H9 (cell line): ENCODE results near the gene NID1. TPM values are rescaled to one million over a fixed set of nuclear protein-coding genes. Genes with fewer than 3 reads are reported as not detected.

Experiments used
- DNase-seq: peaks from one replicate; pipeline ENCODE4 v3.0.0-alpha.2; 2017
- H2AFZ ChIP-seq: one replicate; pipeline ENCODE4 v1.6.1; 2013; ENCODE audit warnings: mild to moderate bottlenecking, low read length, control low read depth, moderate library complexity
- H2AK5ac ChIP-seq: 2 replicates; pipeline ENCODE4 v1.6.1; 2013; ENCODE audit warnings: low read length, control low read depth, mixed read lengths; ENCODE audit not compliant: insufficient read length
- H2BK120ac ChIP-seq: one replicate; pipeline ENCODE4 v1.6.1; 2013; ENCODE audit warnings: low read depth, mild to moderate bottlenecking, low read length, control low read depth, inconsistent platforms; ENCODE audit not compliant: poor library complexity, severe bottlenecking
- H2BK12ac ChIP-seq: 2 replicates; pipeline ENCODE4 v1.6.1; 2013; ENCODE audit warnings: low read length, control low read depth, mixed read lengths, low read depth; ENCODE audit not compliant: insufficient read length
- H2BK15ac ChIP-seq: 2 replicates; pipeline ENCODE4 v1.6.1; 2013; ENCODE audit warnings: low read depth, low read length, control low read depth
- H2BK20ac ChIP-seq: one replicate; pipeline ENCODE4 v1.6.1; 2013; ENCODE audit warnings: low read depth, mild to moderate bottlenecking, low read length, control low read depth, inconsistent platforms; ENCODE audit not compliant: poor library complexity, severe bottlenecking
- H2BK5ac ChIP-seq: 2 replicates; pipeline ENCODE4 v1.6.1; 2013; ENCODE audit warnings: low read length, control low read depth, mixed read lengths; ENCODE audit not compliant: insufficient read length
- H3K14ac ChIP-seq: 2 replicates; pipeline ENCODE4 v1.6.1; 2013; ENCODE audit warnings: low read length, control low read depth; ENCODE audit not compliant: insufficient read depth
- H3K18ac ChIP-seq: 2 replicates; pipeline ENCODE4 v1.6.1; 2013; ENCODE audit warnings: low read depth, mild to moderate bottlenecking, mixed read lengths, low read length, control low read depth; ENCODE audit not compliant: insufficient read length
- H3K23ac ChIP-seq: 2 replicates; pipeline ENCODE4 v1.6.1; 2013; ENCODE audit warnings: low read length, control low read depth, mixed read lengths, low read depth; ENCODE audit not compliant: insufficient read length
- H3K23me2 ChIP-seq: 2 replicates; pipeline ENCODE4 v1.6.1; 2013; ENCODE audit warnings: low read depth, mild to moderate bottlenecking, mixed read lengths, low read length, control low read depth; ENCODE audit not compliant: insufficient read length, poor library complexity, severe bottlenecking
- H3K27ac ChIP-seq: 2 replicates; pipeline ENCODE4 v1.5.1; 2013; ENCODE audit warnings: low read length, control low read depth, mixed read lengths, low read depth; ENCODE audit not compliant: insufficient read length
- H3K27me3 ChIP-seq: 2 replicates; pipeline ENCODE4 v1.6.1; 2013; ENCODE audit warnings: low read length, control low read depth, inconsistent platforms; ENCODE audit not compliant: insufficient read depth
- H3K4ac ChIP-seq: 2 replicates; pipeline ENCODE4 v1.6.1; 2013; ENCODE audit warnings: low read depth, mild to moderate bottlenecking, control low read depth, inconsistent platforms, low read length, moderate library complexity
- H3K4me1 ChIP-seq: 2 replicates; pipeline ENCODE4 v1.6.1; 2013; ENCODE audit warnings: low read length, control low read depth, inconsistent platforms; ENCODE audit not compliant: insufficient read depth
- H3K4me2 ChIP-seq: 2 replicates; pipeline ENCODE4 v1.6.1; 2013; ENCODE audit warnings: low read length, control low read depth, mixed read lengths; ENCODE audit not compliant: insufficient read length, insufficient read depth
- H3K56ac ChIP-seq: 2 replicates; pipeline ENCODE4 v1.6.1; 2013; ENCODE audit warnings: low read depth, mild to moderate bottlenecking, mixed read lengths, low read length, control low read depth; ENCODE audit not compliant: insufficient read length
- H3K79me1 ChIP-seq: 2 replicates; pipeline ENCODE4 v1.6.1; 2013; ENCODE audit warnings: low read depth, mild to moderate bottlenecking, moderate library complexity, low read length, control low read depth, inconsistent platforms; ENCODE audit not compliant: insufficient read depth, poor library complexity, severe bottlenecking
- H3K79me2 ChIP-seq: 2 replicates; pipeline ENCODE4 v1.6.1; 2013; ENCODE audit warnings: low read length, control low read depth, inconsistent platforms; ENCODE audit not compliant: insufficient read depth
- H3K9ac ChIP-seq: 2 replicates; pipeline ENCODE4 v1.6.1; 2013; ENCODE audit warnings: low read length, control low read depth, mixed read lengths; ENCODE audit not compliant: insufficient read length; ENCODE audit errors: extremely low read depth
- H3K9me3 ChIP-seq: one replicate; pipeline ENCODE4 v1.6.1; 2013; ENCODE audit warnings: low read depth, low read length, inconsistent platforms; ENCODE audit not compliant: control insufficient read depth
- H3T11ph ChIP-seq: one replicate; pipeline ENCODE4 v1.6.1; 2013; ENCODE audit warnings: mild to moderate bottlenecking, low read length, control low read depth, inconsistent platforms
- H4K20me1 ChIP-seq: one replicate; pipeline ENCODE4 v1.6.1; 2013; ENCODE audit not compliant: control insufficient read depth, insufficient read length, insufficient read depth
- H4K5ac ChIP-seq: 2 replicates; pipeline ENCODE4 v1.6.1; 2013; ENCODE audit warnings: low read depth, mild to moderate bottlenecking, mixed read lengths, low read length, control low read depth; ENCODE audit not compliant: insufficient read length
- H4K8ac ChIP-seq: replicated peaks from 2 replicates; pipeline ENCODE4 v1.6.1; 2013; ENCODE audit warnings: low read length, control low read depth, mixed read lengths, low read depth; ENCODE audit not compliant: insufficient read length
- H4K91ac ChIP-seq: 2 replicates; pipeline ENCODE4 v1.6.1; 2013; ENCODE audit warnings: low read depth, mild to moderate bottlenecking, moderate library complexity, mixed read lengths, low read length, control low read depth; ENCODE audit not compliant: insufficient read length
- H3K27ac Mint-ChIP-seq, 3 experiments: 2 replicates in 2 of 3; 3 replicates in 1 of 3; pipeline ENCODE4 v1.8.0; 2020 to 2021; ENCODE audit warnings: mixed read lengths in 3 of 3, mild to moderate bottlenecking in 1 of 3, moderate library complexity in 1 of 3
- H3K27me3 Mint-ChIP-seq: 2 replicates; pipeline ENCODE4 v1.8.0; 2021; ENCODE audit warnings: low read depth, mild to moderate bottlenecking, moderate library complexity, mixed read lengths
- H3K36me3 Mint-ChIP-seq, 3 experiments: 2 replicates in 2 of 3; 3 replicates in 1 of 3; pipeline ENCODE4 v1.8.0; 2020 to 2021; ENCODE audit warnings: low read depth in 3 of 3, mixed read lengths in 3 of 3; ENCODE audit not compliant: insufficient read depth in 1 of 3
- H3K4me1 Mint-ChIP-seq, 2 experiments: 2 replicates each; pipeline ENCODE4 v1.8.0; 2020; ENCODE audit warnings: mixed read lengths in 2 of 2
- H3K4me3 Mint-ChIP-seq, 2 experiments: 2 replicates in 1 of 2; 3 replicates in 1 of 2; pipeline ENCODE4 v1.8.0; 2020 to 2021; ENCODE audit warnings: mild to moderate bottlenecking in 2 of 2, mixed read lengths in 2 of 2, moderate library complexity in 1 of 2
- H3K9me3 Mint-ChIP-seq, 2 experiments: 2 replicates in 1 of 2; 3 replicates in 1 of 2; pipeline ENCODE4 v1.8.0; 2020; ENCODE audit warnings: mild to moderate bottlenecking in 2 of 2, mixed read lengths in 2 of 2, moderate library complexity in 1 of 2
- CTCF ChIP-seq: fragments of 200-600 bp; sonication (generic); conservative IDR thresholded peaks from 3 replicates; pipeline ENCODE4 v1.8.0; 2021; ENCODE audit warnings: antibody characterized with exemption, mild to moderate bottlenecking
- total RNA-seq: library from RNA; stranded (reverse); gene quantifications from 2 replicates; pipeline ENCODE4 v1.2.1, GENCODE V29; 2021

NID1 gene
- total RNA-seq, 1 experiment from 2014 or later = 28.5 TPM

DNA sequence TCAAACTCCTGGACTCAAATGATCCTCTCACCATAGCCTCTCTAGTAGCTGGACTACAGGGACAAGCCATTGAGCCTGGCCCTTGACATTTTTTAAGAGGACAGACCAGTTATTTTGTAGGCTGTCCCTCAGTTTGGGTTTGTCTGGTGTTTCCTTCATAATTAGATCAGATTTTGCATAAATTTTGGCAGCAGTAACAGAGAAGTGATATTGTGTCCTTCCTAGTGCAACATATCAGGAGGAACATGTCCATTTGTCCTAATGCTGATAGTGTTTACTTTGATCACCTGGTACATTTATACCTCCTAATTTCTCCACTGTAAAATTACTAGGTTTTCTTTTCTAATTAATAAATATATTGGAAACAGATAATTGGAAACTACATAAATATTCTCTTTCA, 5.9 kb upstream of the NID1 start:
- Histone ChIP-seq H2BK5ac (no peak overlapping the region), H3K27ac (no peak overlapping the region), H3T11ph (no peak overlapping the region), H3K27me3 (no peaks in the 10 kb centered on the region; the same call in 1 of the 2 replicates), H3K4me2 (no peak overlapping the region), H2BK20ac (no peak overlapping the region), H3K4ac (no peak overlapping the region), H4K8ac (no peak overlapping the region), H3K9me3 (no peaks in the 10 kb centered on the region), H3K9ac (no peak overlapping the region), H3K14ac (no peak overlapping the region), H4K20me1 (no peaks in the 10 kb centered on the region), H3K79me1 (no peaks in the 10 kb centered on the region), H2AK5ac (no peak overlapping the region), H4K91ac (no peak overlapping the region), H2BK12ac (no peak overlapping the region), H2AFZ (no peak overlapping the region), H3K79me2 (no peaks in the 10 kb centered on the region), H3K4me1 (0 out of 2 replicates have a peak, but pooled peaks cover 3% of the 10 kb centered on the region), H2BK15ac (no peak overlapping the region), H3K56ac (no peak overlapping the region), H2BK120ac (no peak overlapping the region), H3K23me2 (peaks cover under 1% of the 10 kb centered on the region), H3K18ac (no peak overlapping the region), H3K23ac (no peak overlapping the region), H4K5ac (no peak overlapping the region)
- Mint-ChIP-seq H3K4me3 (no peak overlapping the region), H3K4me1 (peaks cover 5 to 11% of the 10 kb centered on the region in 2 experiments), H3K36me3 (peaks cover 0 to 3% (median 0%) of the 10 kb centered on the region in 3 experiments; a peak in 1 of 7 replicates), H3K27ac (no peak overlapping the region), H3K27me3 (peaks cover 22% of the 10 kb centered on the region), H3K9me3 (peaks cover 6 to 9% of the 10 kb centered on the region in 2 experiments; a peak in 4 of 5 replicates)
- DNase-seq = no peak
- no peak for TF ChIP-seq CTCF
